Mesothelial cell of epicardium (in vitro differentiated cells): ENCODE data around the gene BACH1. TPM values are rescaled to one million over a fixed set of nuclear protein-coding genes. Genes with fewer than 3 reads are reported as not detected.

Experiments used
- DNase-seq, 2 experiments: peaks; one replicate each; pipeline ENCODE4 v3.0.0; 2021; ENCODE audit warnings: low spot score in 2 of 2; ENCODE audit not compliant: unreplicated experiment in 2 of 2
- H3K27ac Mint-ChIP-seq: 2 replicates; pipeline ENCODE4 v1.8.0; 2021; ENCODE audit warnings: mixed read lengths
- H3K27me3 Mint-ChIP-seq: 2 replicates; pipeline ENCODE4 v1.8.0; 2021; ENCODE audit warnings: low read depth, mixed read lengths
- H3K36me3 Mint-ChIP-seq: 2 replicates; pipeline ENCODE4 v1.8.0; 2021; ENCODE audit warnings: mixed read lengths
- H3K4me1 Mint-ChIP-seq: 2 replicates; pipeline ENCODE4 v1.8.0; 2021; ENCODE audit warnings: mixed read lengths
- H3K4me3 Mint-ChIP-seq: 2 replicates; pipeline ENCODE4 v1.8.0; 2021; ENCODE audit warnings: mild to moderate bottlenecking, moderate library complexity, mixed read lengths
- H3K9me3 Mint-ChIP-seq: 2 replicates; pipeline ENCODE4 v1.8.0; 2021; ENCODE audit warnings: mixed read lengths
- CTCF ChIP-seq: fragments of 200-600 bp; sonication (generic); IDR thresholded peaks from one replicate; pipeline ENCODE4 v1.5.0; 2021; ENCODE audit warnings: antibody characterized with exemption; ENCODE audit not compliant: unreplicated experiment
- total RNA-seq: library from RNA; stranded (reverse); gene quantifications from 3 replicates; pipeline ENCODE4 v1.2.1, GENCODE V29; 2021

Gene BACH1
- total RNA-seq, 1 donor from 2014 or later, result 100 TPM

DNA sequence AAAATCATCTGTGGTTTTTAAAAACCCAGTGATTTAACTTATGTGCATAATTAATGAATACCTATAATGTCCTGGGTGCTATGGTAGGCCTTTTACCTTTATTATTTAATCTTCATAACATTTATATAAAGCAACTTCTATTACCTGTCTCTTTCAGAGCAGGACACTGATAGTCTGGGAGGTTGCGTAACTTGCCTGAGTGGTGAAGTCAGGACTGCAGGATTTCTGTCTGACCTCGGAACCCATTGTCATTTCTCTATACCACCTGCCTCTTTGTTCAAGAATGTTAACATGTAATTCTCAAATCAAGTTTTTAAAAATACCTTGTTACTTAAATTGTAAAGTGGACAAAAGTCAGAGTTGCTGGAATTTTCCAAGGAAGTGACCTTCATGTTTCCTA is 41.0 kb upstream of the BACH1 start:
- DNase-seq, result no peak
- Mint-ChIP-seq H3K4me1 (peaks cover 28% of the 10 kb centered on the region), H3K27me3 (no peaks in the 10 kb centered on the region), H3K36me3 (peaks cover 13% of the 10 kb centered on the region), H3K4me3 (no peak overlapping the region), H3K9me3 (peaks cover 29% of the 10 kb centered on the region), H3K27ac (no peak overlapping the region)
- TF ChIP-seq CTCF, result no peak

DNA sequence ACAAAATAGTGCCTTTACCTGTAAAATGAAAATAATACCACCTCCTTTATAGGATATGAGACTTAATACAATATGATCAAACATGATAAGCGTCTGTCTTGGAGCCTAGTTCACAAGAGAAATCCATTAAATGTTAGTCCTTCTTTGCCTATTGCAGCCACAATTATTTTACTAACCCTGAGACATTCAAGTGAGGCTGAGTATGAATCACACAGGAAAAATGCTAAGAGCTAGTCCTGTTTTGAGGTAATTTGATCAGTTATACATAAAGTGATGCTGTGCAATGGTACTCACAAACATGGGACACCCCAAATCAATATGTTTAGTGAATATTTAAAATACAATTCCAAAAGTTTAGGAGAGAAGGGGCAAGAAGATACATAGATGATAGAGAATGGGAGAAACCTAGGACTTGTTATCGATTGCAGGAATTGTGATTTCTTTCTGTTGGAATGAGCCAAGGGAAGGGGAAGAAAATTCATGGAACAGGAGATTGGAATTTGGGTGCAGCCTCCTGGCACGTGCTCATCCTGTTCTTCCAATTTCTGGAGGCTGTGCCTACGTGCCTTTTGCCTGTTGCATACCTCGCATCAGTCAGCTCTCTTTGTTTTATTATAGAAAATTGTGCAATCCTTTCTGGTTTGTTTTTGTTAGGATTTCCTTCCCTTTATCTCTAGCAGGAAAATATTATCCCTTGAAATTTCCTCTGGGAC is 39.9 kb upstream of the BACH1 start:
- TF ChIP-seq CTCF, result no peak
- no peak for DNase-seq
- Mint-ChIP-seq H3K36me3 (peaks cover 9% of the 10 kb centered on the region), H3K4me3 (no peak overlapping the region), H3K9me3 (peaks cover 20% of the 10 kb centered on the region), H3K27me3 (no peaks in the 10 kb centered on the region), H3K4me1 (peaks cover 32% of the 10 kb centered on the region), H3K27ac (peak overlapping the region; percentile 80)

DNA sequence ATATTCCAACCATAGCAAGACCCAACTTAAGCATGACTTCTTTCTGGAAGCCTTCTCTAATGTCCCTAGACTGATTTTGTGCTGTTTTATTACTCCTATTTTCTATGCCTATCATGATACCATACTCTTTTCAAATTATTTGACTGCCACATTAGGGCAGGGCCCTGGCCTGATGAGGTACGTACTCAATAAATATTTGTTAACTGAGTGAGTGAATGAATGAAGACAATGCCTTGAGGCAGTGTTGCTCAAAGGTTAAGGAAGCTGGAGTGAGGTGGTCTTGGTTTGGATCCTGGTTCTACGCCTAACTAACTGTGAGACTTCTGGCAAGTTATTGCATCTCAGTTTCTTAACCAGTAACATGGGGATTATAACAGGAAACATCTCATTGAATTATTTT is 38.3 kb upstream of the BACH1 start:
- Mint-ChIP-seq H3K4me1 (peaks cover 34% of the 10 kb centered on the region), H3K4me3 (no peak overlapping the region), H3K9me3 (peaks cover 8% of the 10 kb centered on the region), H3K36me3 (no peaks in the 10 kb centered on the region), H3K27ac (no peak overlapping the region), H3K27me3 (no peaks in the 10 kb centered on the region)
- TF ChIP-seq CTCF, result no peak
- DNase-seq, result no peak

- peaks cover 34% of the 10 kb centered on the region for H3K4me1 Mint-ChIP-seq
- no peak for TF ChIP-seq CTCF
- H3K9me3 Mint-ChIP-seq, result no peaks in the 10 kb centered on the region
- no peak overlapping the region for H3K4me3 Mint-ChIP-seq
- no peak for DNase-seq
- no peaks in the 10 kb centered on the region for H3K36me3 Mint-ChIP-seq
- H3K27me3 Mint-ChIP-seq, result no peaks in the 10 kb centered on the region
- no peak overlapping the region for H3K27ac Mint-ChIP-seq
Measured at GRCh38 chr21:29261555-29262540, 36.9 kb upstream of the BACH1 start.

DNA sequence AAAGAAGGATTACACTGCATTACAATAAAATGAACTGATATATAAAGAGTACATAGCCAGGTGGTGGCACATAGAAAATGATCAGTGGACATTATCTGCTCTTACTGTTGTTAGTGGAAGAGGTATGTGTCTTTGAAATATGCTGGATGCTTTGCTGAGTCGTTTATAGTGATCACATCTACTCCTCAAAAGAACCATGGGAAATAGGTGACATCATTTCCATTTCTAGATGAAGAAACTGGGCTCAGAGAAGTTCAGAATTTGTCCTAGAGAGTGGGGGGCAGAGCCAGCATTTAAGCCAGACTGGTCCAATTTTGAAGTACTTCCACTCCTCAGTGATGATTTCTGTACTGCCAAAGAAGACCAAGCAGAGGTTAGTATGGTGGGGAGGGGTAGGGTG is 34.0 kb upstream of the BACH1 start:
- peaks cover 24% of the 10 kb centered on the region for H3K4me1 Mint-ChIP-seq
- H3K4me3 Mint-ChIP-seq, result no peak overlapping the region
- no peak for TF ChIP-seq CTCF
- DNase-seq, result no peak
- H3K9me3 Mint-ChIP-seq, result no peaks in the 10 kb centered on the region
- no peak overlapping the region for H3K27ac Mint-ChIP-seq
- no peaks in the 10 kb centered on the region for H3K36me3 Mint-ChIP-seq
- H3K27me3 Mint-ChIP-seq, result no peaks in the 10 kb centered on the region
